Astrocyte (in vitro differentiated cells and primary cell): ENCODE data around the gene CA12. TPM values are rescaled to one million over a fixed set of nuclear protein-coding genes. Genes with fewer than 3 reads are reported as not detected.
A peak's percentile ranks its signal among the peaks of the same experiment; 100 is the strongest.

Experiments used
- DNase-seq: peaks from one replicate; pipeline ENCODE4 v3.0.0-alpha.2; 2010; ENCODE audit warnings: low read depth
- FAIRE-seq: peaks from 2 replicates; lab custom pipeline; 2011; peaks lifted over from hg19 to GRCh38; lab: Jason Lieb, UNC
- H2AFZ ChIP-seq: 2 replicates; pipeline ENCODE4 v1.6.0; 2012; ENCODE audit warnings: low read depth, low read length, inconsistent platforms
- H3K27ac ChIP-seq: 2 replicates; pipeline ENCODE4 v1.5.1; 2011; ENCODE audit warnings: low read depth, low read length, inconsistent platforms
- H3K27me3 ChIP-seq: 2 replicates; pipeline ENCODE4 v1.6.0; 2011; ENCODE audit warnings: low read length, inconsistent platforms; ENCODE audit not compliant: insufficient read depth
- H3K36me3 ChIP-seq: 2 replicates; pipeline ENCODE4 v1.5.1; 2011; ENCODE audit warnings: low read length, inconsistent platforms; ENCODE audit not compliant: insufficient read depth
- H3K4me1 ChIP-seq: 2 replicates; pipeline ENCODE4 v1.5.1; 2011; ENCODE audit warnings: low read length, inconsistent platforms; ENCODE audit not compliant: insufficient read depth
- H3K4me2 ChIP-seq: 2 replicates; pipeline ENCODE4 v1.6.0; 2012; ENCODE audit warnings: low read length, inconsistent platforms
- H3K4me3 ChIP-seq: 2 replicates; pipeline ENCODE4 v1.5.1; 2011; ENCODE audit warnings: low read depth, mild to moderate bottlenecking, low read length, inconsistent platforms; ENCODE audit not compliant: insufficient read depth
- H3K79me2 ChIP-seq: 2 replicates; pipeline ENCODE4 v1.6.0; 2012; ENCODE audit warnings: mild to moderate bottlenecking, low read length, inconsistent platforms; ENCODE audit not compliant: insufficient read depth
- H3K9ac ChIP-seq: 2 replicates; pipeline ENCODE4 v1.6.0; 2012; ENCODE audit warnings: mild to moderate bottlenecking, low read length, inconsistent platforms
- H3K9me3 ChIP-seq: 2 replicates; pipeline ENCODE4 v1.5.1; 2012; ENCODE audit warnings: low read depth, mild to moderate bottlenecking, low read length, inconsistent platforms; ENCODE audit not compliant: insufficient read depth
- H4K20me1 ChIP-seq: 2 replicates; pipeline ENCODE4 v1.6.0; 2012; ENCODE audit warnings: low read length, inconsistent platforms; ENCODE audit not compliant: insufficient read depth
- H3K27ac Mint-ChIP-seq: one replicate; pipeline ENCODE4 v1.8.0; 2021; ENCODE audit warnings: mild to moderate bottlenecking, mixed read lengths; ENCODE audit not compliant: unreplicated experiment
- H3K27me3 Mint-ChIP-seq: one replicate; pipeline ENCODE4 v1.8.0; 2021; ENCODE audit warnings: low read depth, mixed read lengths; ENCODE audit not compliant: unreplicated experiment
- H3K36me3 Mint-ChIP-seq: one replicate; pipeline ENCODE4 v1.8.0; 2021; ENCODE audit warnings: low read depth, mixed read lengths; ENCODE audit not compliant: unreplicated experiment
- H3K4me1 Mint-ChIP-seq: one replicate; pipeline ENCODE4 v1.8.0; 2021; ENCODE audit warnings: low read depth, mixed read lengths; ENCODE audit not compliant: unreplicated experiment
- H3K4me3 Mint-ChIP-seq: one replicate; pipeline ENCODE4 v1.8.0; 2021; ENCODE audit warnings: mild to moderate bottlenecking, moderate library complexity, mixed read lengths; ENCODE audit not compliant: unreplicated experiment
- H3K9me3 Mint-ChIP-seq: one replicate; pipeline ENCODE4 v1.8.0; 2021; ENCODE audit warnings: mild to moderate bottlenecking, mixed read lengths; ENCODE audit not compliant: unreplicated experiment
- EZH2 ChIP-seq: IDR thresholded peaks from 2 replicates; pipeline ENCODE4 v1.6.1; 2012; ENCODE audit warnings: mild to moderate bottlenecking, low read length, inconsistent platforms; ENCODE audit not compliant: insufficient read depth
- total RNA-seq: library from RNA; stranded (reverse); gene quantifications from 2 replicates; pipeline ENCODE4 v1.2.1, GENCODE V29; 2021
- TF ChIP-seq, protein P1 (sequence below): IDR thresholded peaks from 2 replicates; pipeline ENCODE4 v1.5.1; 2011; ENCODE audit warnings: low read depth, mild to moderate bottlenecking, inconsistent platforms, low read length, moderate library complexity; ENCODE audit not compliant: insufficient read depth

Gene CA12
- total RNA-seq, 1 donor from 2014 or later: 0.54 TPM

DNA sequence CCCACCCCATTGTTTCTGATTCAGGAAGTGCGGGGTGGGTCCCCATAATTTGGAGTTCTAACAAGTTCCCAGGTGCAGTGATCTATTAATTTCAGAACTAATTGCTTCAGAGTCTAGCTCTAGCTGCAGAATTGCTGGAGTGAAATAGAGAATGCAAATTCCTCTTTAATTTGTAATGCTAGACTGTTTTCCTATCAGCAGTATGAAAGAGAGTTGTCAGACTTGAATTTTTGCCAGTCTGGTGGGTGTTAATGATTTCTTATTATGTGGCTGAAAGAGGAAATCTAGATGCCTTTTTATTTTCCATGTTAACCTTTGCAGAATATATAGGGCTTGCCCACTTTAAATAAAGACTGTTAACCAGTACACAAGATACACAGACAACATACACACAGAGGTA is 80.6 kb downstream of the CA12 start:
- no peak overlapping the region for H3K27ac ChIP-seq
- no peaks in the 10 kb centered on the region for H3K27me3 ChIP-seq
- peak overlapping the region; percentile 25 for H3K4me2 ChIP-seq
- no peaks in the 10 kb centered on the region for H3K27me3 Mint-ChIP-seq
- no peak for TF ChIP-seq EZH2
- TF ChIP-seq, protein P1, sequence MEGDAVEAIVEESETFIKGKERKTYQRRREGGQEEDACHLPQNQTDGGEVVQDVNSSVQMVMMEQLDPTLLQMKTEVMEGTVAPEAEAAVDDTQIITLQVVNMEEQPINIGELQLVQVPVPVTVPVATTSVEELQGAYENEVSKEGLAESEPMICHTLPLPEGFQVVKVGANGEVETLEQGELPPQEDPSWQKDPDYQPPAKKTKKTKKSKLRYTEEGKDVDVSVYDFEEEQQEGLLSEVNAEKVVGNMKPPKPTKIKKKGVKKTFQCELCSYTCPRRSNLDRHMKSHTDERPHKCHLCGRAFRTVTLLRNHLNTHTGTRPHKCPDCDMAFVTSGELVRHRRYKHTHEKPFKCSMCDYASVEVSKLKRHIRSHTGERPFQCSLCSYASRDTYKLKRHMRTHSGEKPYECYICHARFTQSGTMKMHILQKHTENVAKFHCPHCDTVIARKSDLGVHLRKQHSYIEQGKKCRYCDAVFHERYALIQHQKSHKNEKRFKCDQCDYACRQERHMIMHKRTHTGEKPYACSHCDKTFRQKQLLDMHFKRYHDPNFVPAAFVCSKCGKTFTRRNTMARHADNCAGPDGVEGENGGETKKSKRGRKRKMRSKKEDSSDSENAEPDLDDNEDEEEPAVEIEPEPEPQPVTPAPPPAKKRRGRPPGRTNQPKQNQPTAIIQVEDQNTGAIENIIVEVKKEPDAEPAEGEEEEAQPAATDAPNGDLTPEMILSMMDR: no peak
- FAIRE-seq (no peak), DNase-seq (no peak)
- H3K4me3 Mint-ChIP-seq: no peak overlapping the region
- peaks cover 4% of the 10 kb centered on the region for H3K36me3 ChIP-seq
- H3K27ac Mint-ChIP-seq: no peak overlapping the region
- H3K4me1 Mint-ChIP-seq: peaks cover 6% of the 10 kb centered on the region
- no peaks in the 10 kb centered on the region for H3K9me3 Mint-ChIP-seq
- no peak overlapping the region for H3K9ac ChIP-seq
- no peaks in the 10 kb centered on the region for H4K20me1 ChIP-seq
- no peak overlapping the region for H2AFZ ChIP-seq
- no peak overlapping the region for H3K4me3 ChIP-seq
- no peaks in the 10 kb centered on the region for H3K4me1 ChIP-seq
- no peaks in the 10 kb centered on the region for H3K79me2 ChIP-seq
- no peaks in the 10 kb centered on the region for H3K9me3 ChIP-seq
- H3K36me3 Mint-ChIP-seq: peaks cover 32% of the 10 kb centered on the region

DNA sequence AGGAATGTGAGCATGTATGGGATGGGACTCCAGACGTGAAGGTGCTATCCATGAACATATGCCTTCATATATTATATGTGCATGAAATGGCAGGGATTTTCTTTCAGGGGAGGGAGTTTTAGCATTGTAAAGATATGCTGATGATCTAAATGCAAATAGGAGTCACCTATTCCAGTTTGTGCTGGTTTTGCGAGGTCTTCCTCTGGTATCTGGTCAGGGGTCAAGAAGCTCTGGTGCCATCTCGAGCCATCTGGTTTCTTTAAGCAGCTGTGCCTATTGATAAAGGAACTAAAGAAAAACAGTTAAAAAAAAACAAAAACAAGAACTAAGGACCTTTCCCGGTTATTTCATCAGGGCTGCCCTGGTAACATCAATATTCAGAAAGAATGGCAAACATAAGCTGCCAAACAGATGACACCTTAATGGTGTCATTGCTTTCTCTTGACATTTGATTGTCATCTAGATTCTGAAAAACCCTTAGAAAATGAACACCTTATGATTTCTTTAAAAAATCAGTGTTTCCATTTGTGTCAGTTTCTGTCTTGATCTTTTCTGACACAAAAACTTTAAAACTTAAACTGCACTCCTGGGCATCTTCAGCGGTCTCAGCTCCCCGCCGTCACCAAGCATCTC is 81.6 kb downstream of the CA12 start:
- H3K36me3 ChIP-seq: peaks cover 4% of the 10 kb centered on the region
- FAIRE-seq: no peak
- H3K79me2 ChIP-seq: no peaks in the 10 kb centered on the region
- H3K4me2 ChIP-seq: no peak overlapping the region
- peaks cover 33% of the 10 kb centered on the region for H3K36me3 Mint-ChIP-seq
- no peaks in the 10 kb centered on the region for H3K4me1 ChIP-seq
- no peak overlapping the region for H3K27ac ChIP-seq
- H3K27ac Mint-ChIP-seq: no peak overlapping the region
- peaks cover 6% of the 10 kb centered on the region for H3K4me1 Mint-ChIP-seq
- no peaks in the 10 kb centered on the region for H3K27me3 Mint-ChIP-seq
- DNase-seq: no peak
- H4K20me1 ChIP-seq: no peaks in the 10 kb centered on the region
- no peaks in the 10 kb centered on the region for H3K27me3 ChIP-seq
- no peaks in the 10 kb centered on the region for H3K9me3 ChIP-seq
- H3K4me3 Mint-ChIP-seq: no peak overlapping the region
- no peak overlapping the region for H3K9ac ChIP-seq
- TF ChIP-seq, protein P1: no peak
- TF ChIP-seq EZH2: no peak
- no peaks in the 10 kb centered on the region for H3K9me3 Mint-ChIP-seq
- H3K4me3 ChIP-seq: no peak overlapping the region
- no peak overlapping the region for H2AFZ ChIP-seq

DNA sequence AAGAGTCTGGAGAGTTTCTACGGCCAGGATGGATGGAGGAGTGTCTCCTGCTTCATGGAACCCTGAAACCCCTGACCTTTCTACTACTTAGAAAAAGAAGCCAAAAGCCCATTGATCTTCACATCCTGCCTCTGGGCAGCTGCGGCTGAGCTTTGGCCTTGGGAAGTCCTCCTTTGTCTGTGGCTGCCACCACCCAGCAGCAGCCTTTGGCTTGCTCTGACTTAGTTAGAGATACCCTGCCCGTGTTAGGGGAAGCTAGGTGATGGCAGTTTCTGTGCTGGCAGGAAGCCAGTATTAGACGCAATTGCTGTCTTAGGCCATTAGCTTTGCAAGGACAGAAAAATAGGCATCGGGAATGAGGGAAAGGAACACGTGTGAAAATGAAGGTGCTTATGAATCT is 85.5 kb downstream of the CA12 start:
- Histone ChIP-seq H3K9me3 (no peaks in the 10 kb centered on the region), H3K9ac (no peak overlapping the region), H3K27me3 (no peaks in the 10 kb centered on the region), H2AFZ (no peak overlapping the region), H3K4me2 (no peak overlapping the region), H4K20me1 (no peaks in the 10 kb centered on the region), H3K4me1 (peaks cover 10% of the 10 kb centered on the region), H3K36me3 (peaks cover 4% of the 10 kb centered on the region), H3K27ac (no peak overlapping the region), H3K79me2 (no peaks in the 10 kb centered on the region), H3K4me3 (no peak overlapping the region)
- TF ChIP-seq, protein P1: no peak
- TF ChIP-seq EZH2: no peak
- H3K27ac Mint-ChIP-seq: no peak overlapping the region
- H3K36me3 Mint-ChIP-seq: peaks cover 26% of the 10 kb centered on the region
- no peaks in the 10 kb centered on the region for H3K9me3 Mint-ChIP-seq
- H3K4me3 Mint-ChIP-seq: no peak overlapping the region
- H3K27me3 Mint-ChIP-seq: no peaks in the 10 kb centered on the region
- no peak for FAIRE-seq
- H3K4me1 Mint-ChIP-seq: peaks cover 14% of the 10 kb centered on the region
- no peak for DNase-seq
